Subcutaneous adipose tissue (tissue), 4 donors: ENCODE results near the gene OR11H7. TPM values are rescaled to one million over a fixed set of nuclear protein-coding genes. Genes with fewer than 3 reads are reported as not detected.

Experiments used
- total RNA-seq, 4 donors: library from RNA; depleted of rRNA; stranded (reverse); fragments of >200 nt; gene quantifications; one replicate each; pipeline ENCODE4 v1.1.0, GENCODE V29; 2016
- TF ChIP-seq, protein P1 (sequence below): fragments of 450-650 bp; IDR thresholded peaks from one replicate; pipeline ENCODE4 v1.5.1; 2016; ENCODE audit warnings: low read depth, mild to moderate bottlenecking, control low read depth, antibody characterized with exemption, moderate library complexity

Gene OR11H7
- not detected for total RNA-seq

DNA sequence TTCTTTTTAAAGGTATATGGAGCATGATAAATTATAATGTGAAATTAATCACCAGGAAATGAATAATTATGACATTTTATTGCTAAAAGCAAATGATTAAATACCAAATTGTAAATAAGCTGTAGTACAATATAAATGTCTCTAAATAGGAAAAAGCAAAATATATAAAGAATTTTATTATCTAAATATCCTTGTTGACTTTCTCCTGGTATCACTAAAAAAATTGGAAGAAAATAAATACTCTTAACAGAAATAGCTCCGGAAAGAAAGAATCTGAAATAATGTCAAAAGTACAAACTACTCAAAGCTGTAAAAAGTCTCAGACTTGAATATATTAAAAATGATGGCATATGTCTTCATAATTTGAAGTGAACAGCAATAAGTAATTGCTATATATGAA, at the start of gene OR11H7:
OR11H7 (plus strand) TSS at position 301 of the 400 bp plus-strand sequence.
- TF ChIP-seq, protein P1, sequence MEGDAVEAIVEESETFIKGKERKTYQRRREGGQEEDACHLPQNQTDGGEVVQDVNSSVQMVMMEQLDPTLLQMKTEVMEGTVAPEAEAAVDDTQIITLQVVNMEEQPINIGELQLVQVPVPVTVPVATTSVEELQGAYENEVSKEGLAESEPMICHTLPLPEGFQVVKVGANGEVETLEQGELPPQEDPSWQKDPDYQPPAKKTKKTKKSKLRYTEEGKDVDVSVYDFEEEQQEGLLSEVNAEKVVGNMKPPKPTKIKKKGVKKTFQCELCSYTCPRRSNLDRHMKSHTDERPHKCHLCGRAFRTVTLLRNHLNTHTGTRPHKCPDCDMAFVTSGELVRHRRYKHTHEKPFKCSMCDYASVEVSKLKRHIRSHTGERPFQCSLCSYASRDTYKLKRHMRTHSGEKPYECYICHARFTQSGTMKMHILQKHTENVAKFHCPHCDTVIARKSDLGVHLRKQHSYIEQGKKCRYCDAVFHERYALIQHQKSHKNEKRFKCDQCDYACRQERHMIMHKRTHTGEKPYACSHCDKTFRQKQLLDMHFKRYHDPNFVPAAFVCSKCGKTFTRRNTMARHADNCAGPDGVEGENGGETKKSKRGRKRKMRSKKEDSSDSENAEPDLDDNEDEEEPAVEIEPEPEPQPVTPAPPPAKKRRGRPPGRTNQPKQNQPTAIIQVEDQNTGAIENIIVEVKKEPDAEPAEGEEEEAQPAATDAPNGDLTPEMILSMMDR: no peak

DNA sequence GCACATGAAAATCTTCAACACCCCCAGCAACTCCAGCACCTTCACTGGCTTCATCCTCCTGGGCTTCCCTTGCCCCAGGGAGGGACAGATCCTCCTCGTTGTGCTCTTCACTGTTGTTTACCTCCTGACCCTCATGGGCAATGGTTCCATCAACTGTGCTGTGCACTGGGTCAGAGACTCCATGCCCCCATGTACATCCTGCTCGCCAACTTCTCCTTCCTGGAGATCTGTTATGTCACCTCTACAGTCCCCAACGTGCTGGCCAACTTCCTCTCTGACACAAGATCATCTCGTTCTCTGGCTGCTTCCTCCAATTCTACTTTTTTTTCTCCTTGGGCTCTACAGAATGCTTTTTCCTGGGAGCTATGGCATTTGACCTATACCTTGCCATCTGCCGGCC, 49.6 kb upstream of the OR11H7 start:
- TF ChIP-seq, protein P1: no peak

DNA sequence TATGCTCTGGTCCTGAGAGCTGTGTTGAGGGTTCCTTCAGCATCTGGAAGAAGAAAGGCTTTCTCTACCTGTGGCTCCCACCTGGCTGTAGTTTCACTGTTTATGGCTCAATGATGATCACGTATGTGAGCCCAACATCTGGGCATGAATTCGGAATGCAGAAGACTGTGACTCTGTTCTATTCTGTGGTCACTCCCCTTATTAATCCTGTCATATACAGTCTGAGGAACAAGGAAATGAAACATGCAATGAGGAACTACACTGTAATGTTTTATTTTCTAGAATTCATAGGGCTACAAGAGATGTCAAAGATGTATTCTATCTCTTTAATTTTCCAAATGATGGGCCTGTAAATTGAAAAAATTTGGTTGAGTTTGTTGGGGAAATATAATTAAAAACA, 48.9 kb upstream of the OR11H7 start:
- TF ChIP-seq, protein P1: no peak

DNA sequence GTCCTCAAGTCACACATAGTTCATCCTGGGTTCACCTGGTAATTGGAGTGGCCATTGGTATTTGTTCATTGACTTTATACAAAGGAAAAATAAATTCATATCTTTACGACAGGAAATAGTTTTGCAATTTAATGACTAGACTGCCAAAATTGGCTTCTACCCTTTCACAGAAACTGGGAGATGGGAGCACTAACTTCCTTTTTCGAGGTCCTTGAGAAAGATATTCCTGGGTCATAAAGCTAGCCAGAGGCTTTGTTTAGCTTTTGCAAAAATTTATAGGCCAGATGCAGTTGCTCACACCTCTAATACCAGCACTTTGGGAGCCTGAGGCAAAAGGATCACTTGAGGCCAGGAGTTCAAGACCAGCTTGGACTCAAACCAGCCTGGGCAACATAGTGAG, 48.3 kb upstream of the OR11H7 start:
- TF ChIP-seq, protein P1: no peak

DNA sequence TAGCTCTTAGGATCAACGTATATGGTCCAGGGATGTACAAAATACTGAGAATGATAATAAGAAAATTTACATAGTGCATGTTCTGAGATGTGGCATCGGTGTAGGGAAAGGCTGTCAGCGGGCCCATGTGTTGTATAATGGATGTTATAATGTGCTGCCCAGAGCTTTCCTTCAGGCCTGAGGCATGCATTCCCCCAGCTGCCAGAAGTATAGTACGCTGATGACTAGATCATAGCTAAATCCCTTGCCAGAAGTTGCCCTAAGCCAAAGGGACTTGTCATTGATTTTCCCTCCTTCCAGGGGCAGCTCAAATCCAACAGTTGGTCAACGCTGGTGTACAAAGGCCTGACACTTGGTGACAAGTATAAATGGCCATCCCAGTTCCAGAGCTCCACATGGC, 44.6 kb upstream of the OR11H7 start:
- TF ChIP-seq, protein P1: no peak

DNA sequence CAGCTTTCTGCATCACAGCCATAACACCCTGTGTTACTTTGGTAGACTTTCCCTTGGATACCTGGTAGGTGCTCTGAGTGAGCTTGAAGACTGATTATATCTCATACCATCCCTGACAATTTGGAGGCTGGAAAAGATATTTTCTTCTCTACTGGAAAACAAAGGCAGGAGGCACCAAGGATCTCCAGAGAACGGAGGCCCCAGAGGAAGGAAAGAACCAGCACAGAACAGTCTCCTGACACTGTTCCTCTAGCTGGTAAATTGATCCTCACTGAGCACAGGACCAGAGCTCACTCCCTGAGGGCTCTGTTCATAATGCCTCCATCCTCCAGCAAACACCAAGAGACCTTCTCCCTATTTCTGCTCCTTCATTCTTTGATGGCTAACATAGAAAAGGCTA, 38.2 kb upstream of the OR11H7 start, which contains the start of gene OR11G2:
OR11G2 (plus strand) TSS at position 301 of the 400 bp plus-strand sequence. CDS start 6,542 bp downstream, outside the sequence.
- TF ChIP-seq, protein P1: no peak

DNA sequence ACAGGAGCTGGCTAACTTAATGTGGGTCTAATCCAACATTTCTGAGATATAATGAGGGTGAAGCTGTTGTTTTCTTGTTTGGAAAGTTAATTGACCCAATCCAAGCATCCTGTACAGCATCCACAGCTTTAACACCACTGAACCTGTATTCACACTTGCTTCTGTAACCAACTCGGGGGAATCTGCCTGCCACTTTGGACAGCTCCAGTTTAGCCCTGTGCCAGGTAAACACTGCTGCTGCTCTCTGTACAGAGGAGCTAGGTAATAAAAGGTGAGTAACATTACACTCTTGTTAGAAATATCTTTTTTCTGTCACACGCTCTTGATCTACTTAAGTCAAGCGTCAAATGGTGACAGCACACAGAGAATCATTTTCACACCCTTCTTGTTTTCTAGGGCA, 37.4 kb upstream of the OR11H7 start:
- TF ChIP-seq, protein P1: no peak

DNA sequence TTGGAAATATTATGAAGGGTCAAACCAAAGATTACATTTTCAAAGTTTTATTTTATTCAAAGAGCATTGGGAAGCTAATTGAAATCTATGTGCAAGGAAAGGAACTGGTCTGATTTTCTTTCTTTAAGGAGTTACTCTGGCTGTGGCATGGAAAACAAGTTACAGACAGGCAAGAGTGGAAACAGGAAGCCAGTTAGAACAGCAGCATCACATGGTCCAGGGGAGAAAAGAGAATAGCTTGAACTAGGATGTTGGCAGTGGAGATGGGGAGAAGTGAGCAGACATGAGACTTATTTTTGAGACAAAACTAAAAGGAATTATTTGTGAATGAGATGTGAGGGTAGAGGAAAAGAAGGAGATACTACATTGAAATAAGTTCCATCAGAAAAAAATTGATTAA, 34.7 kb upstream of the OR11H7 start:
- TF ChIP-seq, protein P1: no peak
